Embryonic facial prominence (tissue), 1 donor: ENCODE data around the gene ZFP62.

Source experiments
- DNase-seq: peaks from one replicate; pipeline ENCODE4 v3.0.0-alpha.2; 2016; ENCODE audit errors: extremely low spot score

The ZFP62 gene

DNA sequence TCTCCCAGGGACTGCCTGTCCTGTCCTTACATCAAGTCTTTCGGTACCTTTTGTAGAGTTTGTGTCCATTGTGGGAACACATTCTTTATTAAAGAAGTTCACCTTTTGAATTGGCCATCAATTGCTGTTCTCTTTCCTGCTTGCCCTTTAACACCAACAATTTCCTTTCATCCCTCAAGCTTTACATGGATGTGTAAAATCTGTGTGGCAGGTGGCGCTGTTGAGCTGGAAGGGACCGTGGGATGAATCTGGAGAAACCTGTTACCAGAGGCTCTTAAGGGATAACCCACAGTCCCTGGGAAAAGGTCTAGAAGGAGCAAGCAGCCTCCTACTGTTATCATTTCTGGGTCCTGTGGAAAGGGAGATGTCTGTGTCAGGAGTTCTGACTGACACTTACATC lies 7.9 kb upstream of the ZFP62 start:
- DNase-seq: peak; percentile 33

GRCh38 chr5:180866985-180867384 lies 5.9 kb upstream of the ZFP62 start:
- DNase-seq: no peak

GRCh38 chr5:180865981-180866695 lies 5.1 kb upstream of the ZFP62 start:
- DNase-seq: no peak

- no peak for DNase-seq
Observed at GRCh38 chr5:180862645-180863044, 1.6 kb upstream of the ZFP62 start.

- DNase-seq: peak; percentile 35
Observed at GRCh38 chr5:180860273-180860886, 696 bp downstream of the ZFP62 start.

DNA sequence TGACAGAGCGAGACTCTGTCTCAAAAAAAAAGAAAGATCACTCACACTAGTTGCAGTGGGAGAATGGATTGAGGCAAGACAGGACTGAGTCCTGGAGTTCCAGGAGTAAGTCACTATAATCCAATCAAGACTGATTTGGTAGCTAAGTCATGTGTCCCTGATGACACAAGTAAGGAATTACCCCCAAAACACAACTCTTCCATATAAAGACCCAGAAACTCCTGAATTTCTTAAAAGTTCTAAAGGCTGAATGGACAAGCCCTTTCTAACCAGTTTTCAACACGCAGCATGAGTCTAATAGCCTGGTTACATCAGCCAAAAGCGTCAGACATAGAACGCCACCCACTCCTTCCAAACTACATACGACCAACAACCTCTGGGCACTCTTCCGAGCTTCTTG lies 2.5 kb downstream of the ZFP62 start:
- no peak for DNase-seq

GRCh38 chr5:180853848-180854176 lies 7.3 kb downstream of the ZFP62 start:
- no peak for DNase-seq

- DNase-seq: no peak
Observed at GRCh38 chr5:180853121-180853847, 7.8 kb downstream of the ZFP62 start.

- DNase-seq: no peak
Observed at GRCh38 chr5:180852495-180852894, 8.6 kb downstream of the ZFP62 start.

- no peak for DNase-seq
Observed at GRCh38 chr5:180850434-180851078, 10.5 kb downstream of the ZFP62 start.

DNA sequence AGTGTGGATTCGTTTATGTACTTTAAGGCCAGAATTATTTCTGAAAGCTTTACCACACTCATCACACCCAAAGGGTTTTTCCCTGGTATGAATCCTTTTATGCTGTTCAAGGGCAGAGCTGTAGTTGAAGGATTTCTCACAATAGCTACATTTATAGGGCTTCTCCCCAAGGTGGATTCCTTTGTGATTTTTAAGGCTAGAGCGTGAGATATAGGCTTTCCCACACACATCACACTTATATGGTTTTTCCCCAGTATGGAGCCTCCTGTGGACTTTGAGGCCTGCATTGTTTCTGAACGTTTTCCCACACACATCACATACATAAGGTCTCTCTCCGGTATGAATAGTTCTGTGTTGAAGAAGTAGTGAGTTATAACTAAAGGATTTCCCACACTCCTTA lies 11.2 kb downstream of the ZFP62 start:
- DNase-seq: no peak

DNA sequence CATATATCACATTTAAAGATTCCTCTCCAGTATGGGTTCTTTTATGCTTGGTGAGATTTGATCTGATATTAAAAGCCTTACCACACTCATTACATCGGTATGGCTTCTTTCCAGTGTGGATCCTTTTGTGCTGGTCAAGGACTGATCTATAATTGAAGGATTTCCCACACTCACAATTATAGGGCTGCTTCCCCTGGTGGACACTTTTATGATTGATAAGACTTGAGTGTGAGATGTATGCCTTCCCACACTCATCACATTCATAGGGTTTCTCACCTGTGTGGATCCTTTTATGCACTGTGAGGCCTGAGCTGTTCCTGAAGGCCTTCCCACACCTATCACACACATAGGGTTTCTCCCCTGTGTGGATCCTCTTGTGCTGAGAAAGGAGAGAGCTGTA lies 12.2 kb downstream of the ZFP62 start:
- DNase-seq: no peak

GRCh38 chr5:180848265-180848664 lies 12.8 kb downstream of the ZFP62 start:
- DNase-seq: no peak

GRCh38 chr5:180847026-180847425 lies 14.1 kb downstream of the ZFP62 start:
- no peak for DNase-seq

- no peak for DNase-seq
Observed at GRCh38 chr5:180844858-180845257, 16.2 kb downstream of the ZFP62 start.

GRCh38 chr5:180844432-180844831 lies 16.6 kb downstream of the ZFP62 start:
- no peak for DNase-seq

DNA sequence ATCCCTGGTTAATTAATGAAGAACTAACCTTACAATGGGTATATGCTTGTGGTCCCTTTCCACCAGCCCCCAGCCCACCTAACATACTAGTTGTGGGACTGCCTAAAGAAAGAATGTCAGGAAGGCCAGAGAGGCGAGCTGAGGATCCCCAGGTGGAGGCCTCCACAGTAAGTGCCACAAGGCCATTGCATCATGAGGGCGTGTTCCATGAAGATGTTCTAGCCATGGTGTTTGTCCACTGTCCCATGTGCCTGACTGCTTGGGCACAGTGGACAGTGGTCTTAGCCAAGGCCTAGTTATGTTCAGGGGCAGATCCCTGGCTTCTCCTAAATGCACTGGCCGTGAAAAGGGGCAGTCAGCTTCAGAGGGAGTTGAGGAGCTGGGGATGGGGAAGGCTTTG lies 21.1 kb downstream of the ZFP62 start:
- DNase-seq: no peak

DNA sequence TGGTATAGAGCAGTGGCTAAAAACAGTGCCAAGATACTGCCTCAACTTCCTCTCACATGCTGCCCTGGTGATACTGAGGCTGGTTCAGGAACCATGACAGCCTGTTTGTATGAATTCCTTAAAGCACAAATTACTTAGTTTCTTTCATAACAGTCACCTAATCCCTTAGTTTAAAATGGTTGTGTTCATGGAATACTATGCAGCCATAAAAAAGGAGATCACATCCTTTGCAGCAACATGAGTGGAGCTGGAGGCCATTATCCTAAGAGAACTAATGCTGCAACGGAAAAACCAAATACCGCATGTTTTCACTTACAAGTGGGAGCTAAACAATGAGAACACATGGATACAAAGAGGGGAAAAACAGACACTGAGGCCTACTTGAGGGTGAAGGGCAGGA lies 21.8 kb downstream of the ZFP62 start:
- DNase-seq: no peak

GRCh38 chr5:180837478-180837877 lies 23.6 kb downstream of the ZFP62 start:
- DNase-seq: no peak

- no peak for DNase-seq
Observed at GRCh38 chr5:180832638-180833068, 28.4 kb downstream of the ZFP62 start.

GRCh38 chr5:180831139-180832093 lies 29.7 kb downstream of the ZFP62 start:
- DNase-seq: no peak
